K562 (cell line): Measurements from ENCODE around the gene SURF6. TPM values are rescaled to one million over a fixed set of nuclear protein-coding genes. Genes with fewer than 3 reads are reported as not detected.

Source experiments
- CBFA2T2 ChIP-seq: fragments of 450-650 bp; conservative IDR thresholded peaks from 2 replicates; pipeline ENCODE4 v1.6.1; 2017; ENCODE audit warnings: mild to moderate bottlenecking
- CBFB ChIP-seq: sonication (generic); formaldehyde crosslinking; IDR thresholded peaks from 2 replicates; pipeline ENCODE4 v1.4.0; 2020; ENCODE audit warnings: mild to moderate bottlenecking, missing genetic modification reagents
- E2F3 ChIP-seq: fragments of 250-450 bp; sonication (Bioruptor Pico); IDR thresholded peaks from 2 replicates; pipeline ENCODE4 v1.4.0; 2020; ENCODE audit warnings: mild to moderate bottlenecking
- FUS ChIP-seq: fragments of 200-400 bp; formaldehyde crosslinking; optimal IDR thresholded peaks from 2 replicates; pipeline ENCODE3; 2017; ENCODE audit warnings: low read depth, low read length
- GATA2 ChIP-seq: sonication (generic); formaldehyde crosslinking; IDR thresholded peaks from 2 replicates; pipeline ENCODE4 v1.4.0; 2020; ENCODE audit warnings: mild to moderate bottlenecking, missing genetic modification reagents
- GTF2F1 ChIP-seq: IDR thresholded peaks from 2 replicates; pipeline ENCODE4 v1.6.1; 2011; ENCODE audit warnings: low read depth, low read length, improper control_type of control experiment
- NR2C2 ChIP-seq, 2 experiments: fragments of 200-800 bp in 1 of 2; sonication (Bioruptor generic) in 1 of 2; sonication (generic) in 1 of 2; formaldehyde crosslinking in 1 of 2; IDR thresholded peaks; 2 replicates each; pipeline versions ENCODE4 v1.6.1 to v1.8.0; 2016 to 2022; ENCODE audit warnings: mild to moderate bottlenecking in 1 of 2, missing compliant biosample characterization in 1 of 2, missing genetic modification characterization in 1 of 2, missing genetic modification reagents in 1 of 2
- PHTF2 ChIP-seq: fragments of 250-450 bp; sonication (Bioruptor Pico); IDR thresholded peaks from 2 replicates; pipeline ENCODE4 v1.5.0; 2021; ENCODE audit warnings: mild to moderate bottlenecking
- RNF2 ChIP-seq: sonication (generic); IDR thresholded peaks from 2 replicates; pipeline ENCODE4 v1.6.1; 2016
- SAFB2 ChIP-seq: fragments of 200-400 bp; formaldehyde crosslinking; IDR thresholded peaks from 2 replicates; pipeline ENCODE4 v1.6.1; 2018; ENCODE audit warnings: borderline replicate concordance, low read length, low read depth, moderate library complexity; ENCODE audit not compliant: severe bottlenecking
- SIRT6 ChIP-seq: IDR thresholded peaks from one replicate; pipeline ENCODE4 v1.6.1; 2012; ENCODE audit warnings: low read depth, mild to moderate bottlenecking, control low read depth, inconsistent platforms, low read length, moderate library complexity
- SMARCE1 ChIP-seq: fragments of 450-650 bp; IDR thresholded peaks from 2 replicates; pipeline ENCODE4 v1.7.1; 2016; ENCODE audit warnings: mild to moderate bottlenecking
- TGIF2 ChIP-seq: sonication (generic); formaldehyde crosslinking; IDR thresholded peaks from 2 replicates; pipeline ENCODE4 v1.8.1; 2022; ENCODE audit warnings: mild to moderate bottlenecking, missing genetic modification reagents, moderate library complexity
- ZNF408 ChIP-seq: fragments of 250-450 bp; sonication (Bioruptor Pico); IDR thresholded peaks from 2 replicates; pipeline ENCODE4 v1.4.0; 2020; ENCODE audit warnings: low read depth, mild to moderate bottlenecking, moderate library complexity
- ZNF696 ChIP-seq: fragments of 250-450 bp; sonication (Bioruptor Pico); conservative IDR thresholded peaks from 2 replicates; pipeline ENCODE4 v1.4.0; 2020; ENCODE audit warnings: mild to moderate bottlenecking, moderate library complexity
- polyA plus RNA-seq, 8 experiments: library from polyadenylated mRNA; depleted of rRNA in 4 of 8; stranded (reverse) in 5 of 8; unstranded in 3 of 8; fragments of >200 nt; fragmentation: Nextera tagmentation in 2 of 8; fragmentation: Illumina TruSeq in 1 of 8; extraction: Ambion mirVana in 2 of 8; extraction: Trizol in 1 of 8; gene quantifications; 2 replicates each; pipeline versions ENCODE4 v1.2.1 to v1.2.3, GENCODE V29; 2011 to 2014; ENCODE audit warnings: inconsistent platforms in 1 of 8, missing spikeins in 1 of 8
- total RNA-seq, 7 experiments: library from RNA; depleted of rRNA in 6 of 7; stranded (reverse); fragments of >200 nt in 6 of 7; fragmentation: Illumina TruSeq in 2 of 7; extraction: Trizol in 2 of 7; gene quantifications; 2 replicates each; pipeline versions ENCODE4 v1.2.1 to v1.2.3, GENCODE V29; 2011 to 2021; ENCODE audit warnings: low replicate concordance in 1 of 7
- TF ChIP-seq, protein P1 (sequence below), 2 experiments: IDR thresholded peaks; 2 replicates each; pipeline ENCODE4 v1.6.1; 2012; ENCODE audit warnings: improper control_type of control experiment in 2 of 2, low read depth in 2 of 2, low read length in 2 of 2, borderline replicate concordance in 1 of 2
- TF ChIP-seq, protein P2 (sequence below), 2 experiments: fragments of 450-650 bp; IDR thresholded peaks; 2 replicates each; pipeline ENCODE4 v1.6.1; 2018; ENCODE audit warnings: mild to moderate bottlenecking in 2 of 2, low read depth in 1 of 2; ENCODE audit not compliant: partially characterized antibody in 2 of 2
- TF ChIP-seq, protein P3 (sequence below): fragments of 450-650 bp; conservative IDR thresholded peaks from 2 replicates; pipeline ENCODE4 v1.6.1; 2016; ENCODE audit warnings: missing genetic modification characterization, low read depth, mild to moderate bottlenecking, control low read depth, missing compliant biosample characterization
- TF ChIP-seq, protein P4 (sequence below): fragments of 450-650 bp; formaldehyde crosslinking; IDR thresholded peaks from 2 replicates; pipeline ENCODE4 v1.4.0; 2022; ENCODE audit warnings: mild to moderate bottlenecking, moderate library complexity

Gene SURF6
- total and polyA plus RNA-seq, 9 of the 15 experiments (the other 6 are each of a cell fraction or from before 2014, with no cell fraction given) = 1.4 to 68.3 (median 14.7) TPM

DNA sequence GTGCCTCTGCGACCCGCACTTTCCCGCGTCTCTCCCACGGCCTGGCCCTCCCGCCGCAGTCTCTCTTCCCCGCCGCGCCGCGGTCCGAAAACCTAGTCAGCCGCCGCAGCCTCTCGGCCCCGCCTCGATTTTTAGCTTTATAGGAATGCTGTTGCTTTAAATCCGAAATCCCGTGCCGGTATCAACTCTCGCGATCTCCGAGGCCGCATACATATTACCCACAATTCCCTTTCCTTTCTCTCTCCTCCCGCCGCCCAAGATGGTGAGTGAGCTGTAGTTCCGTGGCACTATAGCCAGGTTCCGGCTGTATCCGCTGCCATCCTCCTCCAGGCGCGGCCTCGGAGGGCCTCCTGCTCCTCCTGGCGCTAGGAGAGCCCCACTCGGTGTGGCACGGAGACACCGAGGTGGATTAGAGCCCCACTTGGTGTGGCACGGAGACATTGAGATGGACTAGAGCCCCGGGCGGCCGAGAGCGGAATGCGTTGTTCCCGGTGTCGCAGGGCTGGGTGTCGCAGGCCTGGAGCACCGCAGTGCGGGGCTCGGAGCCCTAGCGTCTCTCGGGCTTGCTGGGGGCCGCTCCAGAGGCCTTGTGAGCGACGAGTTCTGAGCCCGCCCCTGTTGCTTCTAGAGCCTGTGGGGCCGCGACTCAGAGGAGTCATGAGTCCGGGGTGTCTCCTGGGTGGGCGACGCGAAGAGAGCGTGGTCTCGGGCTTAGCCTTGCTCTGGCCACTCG is 12.2 kb upstream of the SURF6 start, which contains the start of the genes MED22 and RPL7A (continued):
- TF ChIP-seq ZNF696 (CRISPR knock-in tag) = no peak
- TF ChIP-seq GTF2F1 = peak; percentile 88
- no peak for TF ChIP-seq NR2C2 (CRISPR knock-in tag; IDR thresholded peaks at IDR 0.05)
- TF ChIP-seq NR2C2 (tag; IDR thresholded peaks at IDR 0.05) = peak; percentile 23
- TF ChIP-seq TGIF2 (CRISPR knock-in tag) = no peak; the same call in 1 of the 2 replicates
- no peak for TF ChIP-seq CBFB
- TF ChIP-seq PHTF2 (CRISPR knock-in tag) = no peak
- TF ChIP-seq SMARCE1 = no peak; the same call in 1 of the 2 replicates
- peak; percentile 68; the same call in 1 of the 2 replicates for TF ChIP-seq E2F3 (CRISPR knock-in tag)
- TF ChIP-seq, protein P1, sequence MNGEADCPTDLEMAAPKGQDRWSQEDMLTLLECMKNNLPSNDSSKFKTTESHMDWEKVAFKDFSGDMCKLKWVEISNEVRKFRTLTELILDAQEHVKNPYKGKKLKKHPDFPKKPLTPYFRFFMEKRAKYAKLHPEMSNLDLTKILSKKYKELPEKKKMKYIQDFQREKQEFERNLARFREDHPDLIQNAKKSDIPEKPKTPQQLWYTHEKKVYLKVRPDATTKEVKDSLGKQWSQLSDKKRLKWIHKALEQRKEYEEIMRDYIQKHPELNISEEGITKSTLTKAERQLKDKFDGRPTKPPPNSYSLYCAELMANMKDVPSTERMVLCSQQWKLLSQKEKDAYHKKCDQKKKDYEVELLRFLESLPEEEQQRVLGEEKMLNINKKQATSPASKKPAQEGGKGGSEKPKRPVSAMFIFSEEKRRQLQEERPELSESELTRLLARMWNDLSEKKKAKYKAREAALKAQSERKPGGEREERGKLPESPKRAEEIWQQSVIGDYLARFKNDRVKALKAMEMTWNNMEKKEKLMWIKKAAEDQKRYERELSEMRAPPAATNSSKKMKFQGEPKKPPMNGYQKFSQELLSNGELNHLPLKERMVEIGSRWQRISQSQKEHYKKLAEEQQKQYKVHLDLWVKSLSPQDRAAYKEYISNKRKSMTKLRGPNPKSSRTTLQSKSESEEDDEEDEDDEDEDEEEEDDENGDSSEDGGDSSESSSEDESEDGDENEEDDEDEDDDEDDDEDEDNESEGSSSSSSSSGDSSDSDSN (IDR thresholded peaks at IDR 0.05; ENCODE audit: borderline replicate concordance in 1 of 2, low read depth in 2 of 2, low read length in 2 of 2) = no peak
- TF ChIP-seq RNF2 = peak; percentile 76; the same call in 1 of the 2 replicates
- TF ChIP-seq, protein P2, sequence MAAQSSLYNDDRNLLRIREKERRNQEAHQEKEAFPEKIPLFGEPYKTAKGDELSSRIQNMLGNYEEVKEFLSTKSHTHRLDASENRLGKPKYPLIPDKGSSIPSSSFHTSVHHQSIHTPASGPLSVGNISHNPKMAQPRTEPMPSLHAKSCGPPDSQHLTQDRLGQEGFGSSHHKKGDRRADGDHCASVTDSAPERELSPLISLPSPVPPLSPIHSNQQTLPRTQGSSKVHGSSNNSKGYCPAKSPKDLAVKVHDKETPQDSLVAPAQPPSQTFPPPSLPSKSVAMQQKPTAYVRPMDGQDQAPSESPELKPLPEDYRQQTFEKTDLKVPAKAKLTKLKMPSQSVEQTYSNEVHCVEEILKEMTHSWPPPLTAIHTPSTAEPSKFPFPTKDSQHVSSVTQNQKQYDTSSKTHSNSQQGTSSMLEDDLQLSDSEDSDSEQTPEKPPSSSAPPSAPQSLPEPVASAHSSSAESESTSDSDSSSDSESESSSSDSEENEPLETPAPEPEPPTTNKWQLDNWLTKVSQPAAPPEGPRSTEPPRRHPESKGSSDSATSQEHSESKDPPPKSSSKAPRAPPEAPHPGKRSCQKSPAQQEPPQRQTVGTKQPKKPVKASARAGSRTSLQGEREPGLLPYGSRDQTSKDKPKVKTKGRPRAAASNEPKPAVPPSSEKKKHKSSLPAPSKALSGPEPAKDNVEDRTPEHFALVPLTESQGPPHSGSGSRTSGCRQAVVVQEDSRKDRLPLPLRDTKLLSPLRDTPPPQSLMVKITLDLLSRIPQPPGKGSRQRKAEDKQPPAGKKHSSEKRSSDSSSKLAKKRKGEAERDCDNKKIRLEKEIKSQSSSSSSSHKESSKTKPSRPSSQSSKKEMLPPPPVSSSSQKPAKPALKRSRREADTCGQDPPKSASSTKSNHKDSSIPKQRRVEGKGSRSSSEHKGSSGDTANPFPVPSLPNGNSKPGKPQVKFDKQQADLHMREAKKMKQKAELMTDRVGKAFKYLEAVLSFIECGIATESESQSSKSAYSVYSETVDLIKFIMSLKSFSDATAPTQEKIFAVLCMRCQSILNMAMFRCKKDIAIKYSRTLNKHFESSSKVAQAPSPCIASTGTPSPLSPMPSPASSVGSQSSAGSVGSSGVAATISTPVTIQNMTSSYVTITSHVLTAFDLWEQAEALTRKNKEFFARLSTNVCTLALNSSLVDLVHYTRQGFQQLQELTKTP (IDR thresholded peaks at IDR 0.05; ENCODE audit: low read depth in 1 of 2, partially characterized antibody in 2 of 2) = peak in 1 of 2 experiments; percentile 78
- TF ChIP-seq, protein P3, sequence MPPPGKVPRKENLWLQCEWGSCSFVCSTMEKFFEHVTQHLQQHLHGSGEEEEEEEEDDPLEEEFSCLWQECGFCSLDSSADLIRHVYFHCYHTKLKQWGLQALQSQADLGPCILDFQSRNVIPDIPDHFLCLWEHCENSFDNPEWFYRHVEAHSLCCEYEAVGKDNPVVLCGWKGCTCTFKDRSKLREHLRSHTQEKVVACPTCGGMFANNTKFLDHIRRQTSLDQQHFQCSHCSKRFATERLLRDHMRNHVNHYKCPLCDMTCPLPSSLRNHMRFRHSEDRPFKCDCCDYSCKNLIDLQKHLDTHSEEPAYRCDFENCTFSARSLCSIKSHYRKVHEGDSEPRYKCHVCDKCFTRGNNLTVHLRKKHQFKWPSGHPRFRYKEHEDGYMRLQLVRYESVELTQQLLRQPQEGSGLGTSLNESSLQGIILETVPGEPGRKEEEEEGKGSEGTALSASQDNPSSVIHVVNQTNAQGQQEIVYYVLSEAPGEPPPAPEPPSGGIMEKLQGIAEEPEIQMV = no peak
- TF ChIP-seq GATA2 (CRISPR knock-in tag) = no peak
- TF ChIP-seq CBFA2T2 = no peak
- no peak for TF ChIP-seq SIRT6
- TF ChIP-seq ZNF408 (CRISPR knock-in tag) = no peak
- no peak for TF ChIP-seq SAFB2
- TF ChIP-seq FUS = no peak
- TF ChIP-seq, protein P4, sequence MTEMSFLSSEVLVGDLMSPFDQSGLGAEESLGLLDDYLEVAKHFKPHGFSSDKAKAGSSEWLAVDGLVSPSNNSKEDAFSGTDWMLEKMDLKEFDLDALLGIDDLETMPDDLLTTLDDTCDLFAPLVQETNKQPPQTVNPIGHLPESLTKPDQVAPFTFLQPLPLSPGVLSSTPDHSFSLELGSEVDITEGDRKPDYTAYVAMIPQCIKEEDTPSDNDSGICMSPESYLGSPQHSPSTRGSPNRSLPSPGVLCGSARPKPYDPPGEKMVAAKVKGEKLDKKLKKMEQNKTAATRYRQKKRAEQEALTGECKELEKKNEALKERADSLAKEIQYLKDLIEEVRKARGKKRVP (CRISPR knock-in tag) = no peak
